GM12865 (cell line): ENCODE results near the gene A1CF.
"Not testable (repeated sequence)": the region's sequence is repeated elsewhere in the genome, so short reads cannot be mapped to it uniquely, and the experiment has no call there.

Experiments used
- DNase-seq: peaks from one replicate; pipeline ENCODE4 v3.0.0; 2010; ENCODE audit warnings: low read depth
- H3K4me3 ChIP-seq: 2 replicates; pipeline ENCODE4 v1.5.1; 2011; ENCODE audit warnings: mild to moderate bottlenecking, low read depth, low read length, control low read depth
- CTCF ChIP-seq: IDR thresholded peaks from 2 replicates; pipeline ENCODE4 v1.5.1; 2011; ENCODE audit warnings: low read length, control low read depth, low read depth, inconsistent platforms; ENCODE audit not compliant: insufficient read depth; ENCODE audit errors: missing control alignments

Gene A1CF

GRCh38 chr10:50892467-50892866 is 7.0 kb upstream of the A1CF start:
- TF ChIP-seq CTCF = no peak
- no peak for DNase-seq
- H3K4me3 ChIP-seq = no peak overlapping the region

- no peak overlapping the region for H3K4me3 ChIP-seq
- no peak for TF ChIP-seq CTCF
- no peak for DNase-seq
These were observed 1.1 kb downstream of the A1CF start for GRCh38 chr10:50884302-50884701.

GRCh38 chr10:50883629-50884028 is 1.8 kb downstream of the A1CF start:
- DNase-seq = no peak
- H3K4me3 ChIP-seq = no peak overlapping the region
- no peak for TF ChIP-seq CTCF

- no peak for TF ChIP-seq CTCF
- no peak overlapping the region for H3K4me3 ChIP-seq
- DNase-seq = no peak
These were observed 2.9 kb downstream of the A1CF start for GRCh38 chr10:50882540-50882983.

GRCh38 chr10:50881046-50881445 is 4.4 kb downstream of the A1CF start:
- DNase-seq, H3K4me3 ChIP-seq: not testable (repeated sequence)

- H3K4me3 ChIP-seq = no peak overlapping the region
- DNase-seq = no peak
- no peak for TF ChIP-seq CTCF
These were observed 9.0 kb downstream of the A1CF start for GRCh38 chr10:50876429-50876828.

GRCh38 chr10:50874723-50875122 is 10.7 kb downstream of the A1CF start:
- no peak for TF ChIP-seq CTCF
- no peak for DNase-seq
- no peak overlapping the region for H3K4me3 ChIP-seq

- no peak for TF ChIP-seq CTCF
- no peak for DNase-seq
- H3K4me3 ChIP-seq = no peak overlapping the region
These were observed 19.1 kb downstream of the A1CF start for GRCh38 chr10:50866317-50866716.
